ENCODE measurements around the gene DARS1.
"Not testable (repeated sequence)": the region's sequence is repeated elsewhere in the genome, so short reads cannot be mapped to it uniquely, and the experiment has no call there.

DARS1 gene

GRCh38 chr2:135945526-135945925, 39.9 kb downstream of the DARS1 start:
- no peak for DNase-seq (ENCODE audit: low read depth, low spot score)

GRCh38 chr2:135944625-135945024, 40.8 kb downstream of the DARS1 start:
- DNase-seq (ENCODE audit: low read depth, low spot score), result no peak

- DNase-seq (ENCODE audit: low read depth, low spot score), result no peak
These were observed 42.3 kb downstream of the DARS1 start for GRCh38 chr2:135942936-135943688.

GRCh38 chr2:135936524-135936923, 48.9 kb downstream of the DARS1 start:
- DNase-seq (ENCODE audit: low read depth, low spot score), result no peak

- no peak for DNase-seq (ENCODE audit: low read depth, low spot score)
These were observed 49.5 kb downstream of the DARS1 start for GRCh38 chr2:135935914-135936313.

GRCh38 chr2:135931776-135932443, 53.5 kb downstream of the DARS1 start:
- no peak for DNase-seq (ENCODE audit: low read depth, low spot score)

GRCh38 chr2:135926605-135927004, 58.8 kb downstream of the DARS1 start:
- no peak for DNase-seq (ENCODE audit: low read depth, low spot score)

- no peak for DNase-seq (ENCODE audit: low read depth, low spot score)
These were observed 59.9 kb downstream of the DARS1 start for GRCh38 chr2:135925571-135925970.

GRCh38 chr2:135916207-135916606, 69.2 kb downstream of the DARS1 start:
- DNase-seq (ENCODE audit: low read depth, low spot score), result no peak

GRCh38 chr2:135914485-135914884, 70.9 kb downstream of the DARS1 start:
- no peak for DNase-seq (ENCODE audit: low read depth, low spot score)

GRCh38 chr2:135913727-135914365, 71.6 kb downstream of the DARS1 start:
- DNase-seq (ENCODE audit: low read depth, low spot score), result no peak

- DNase-seq (ENCODE audit: low read depth, low spot score), result no peak
These were observed 75.5 kb downstream of the DARS1 start for GRCh38 chr2:135909976-135910375.

GRCh38 chr2:135905679-135906078, 79.7 kb downstream of the DARS1 start:
- DNase-seq (ENCODE audit: low read depth, low spot score), result no peak

- DNase-seq (ENCODE audit: low read depth, low spot score), result no peak
These were observed 81.0 kb downstream of the DARS1 start for GRCh38 chr2:135904341-135904989.

- DNase-seq (ENCODE audit: low read depth, low spot score), result no peak
These were observed 81.8 kb downstream of the DARS1 start for GRCh38 chr2:135903650-135904049.

- DNase-seq (ENCODE audit: low read depth, low spot score), result no peak
These were observed 85.9 kb downstream of the DARS1 start for GRCh38 chr2:135899567-135899966.

- DNase-seq (ENCODE audit: low read depth, low spot score), result no peak
These were observed 87.1 kb downstream of the DARS1 start for GRCh38 chr2:135898234-135898786.

GRCh38 chr2:135894930-135895329, 90.5 kb downstream of the DARS1 start:
- no peak for DNase-seq (ENCODE audit: low read depth, low spot score)

- no peak for DNase-seq (ENCODE audit: low read depth, low spot score)
These were observed 92.0 kb downstream of the DARS1 start for GRCh38 chr2:135893374-135893794.

GRCh38 chr2:135890835-135891234, 94.6 kb downstream of the DARS1 start:
- DNase-seq (ENCODE audit: low read depth, low spot score), result no peak

GRCh38 chr2:135890149-135890548, 95.3 kb downstream of the DARS1 start:
- DNase-seq (ENCODE audit: low read depth, low spot score), result no peak

GRCh38 chr2:135888587-135888986, 96.8 kb downstream of the DARS1 start:
- not testable (repeated sequence) for DNase-seq (ENCODE audit: low read depth, low spot score)

Measured in iPS DF 19.7 (cell line).